ENCODE results near the gene CYP2C19.
"Not testable (repeated sequence)": the region's sequence is repeated elsewhere in the genome, so short reads cannot be mapped to it uniquely, and the experiment has no call there.

Gene CYP2C19

GRCh38 chr10:94879214-94879613 is 116.7 kb downstream of the CYP2C19 start:
- DNase-seq (ENCODE audit: low spot score) = no peak

- DNase-seq (ENCODE audit: low spot score) = no peak
These were observed 126.6 kb downstream of the CYP2C19 start for GRCh38 chr10:94889123-94889522.

- DNase-seq (ENCODE audit: low spot score) = no peak
These were observed 128.0 kb downstream of the CYP2C19 start for GRCh38 chr10:94890264-94891022.

GRCh38 chr10:94898414-94898813 is 135.9 kb downstream of the CYP2C19 start:
- not testable (repeated sequence) for DNase-seq (ENCODE audit: low spot score)

GRCh38 chr10:94902080-94902479 is 139.6 kb downstream of the CYP2C19 start:
- no peak for DNase-seq (ENCODE audit: low spot score)

- no peak for DNase-seq (ENCODE audit: low spot score)
These were observed 140.1 kb downstream of the CYP2C19 start for GRCh38 chr10:94902570-94902969.
